ENCODE results near the gene ZNF679.
A peak's percentile ranks its signal among the peaks of the same experiment; 100 is the strongest.

- TF ChIP-seq CTCF (IDR thresholded peaks at IDR 0.05) = peak; percentile 65 to 89 (median 81)
- no peak for TF ChIP-seq POLR2A (IDR thresholded peaks at IDR 0.05)
- TF ChIP-seq POLR2AphosphoS5 (IDR thresholded peaks at IDR 0.05) = no peak
- no peak for TF ChIP-seq EP300 (IDR thresholded peaks at IDR 0.05)
Measured at GRCh38 chr7:64183126-64183742, 45.0 kb upstream of the ZNF679 start.

Measured in upper lobe of left lung (tissue), 4 donors.